ENCODE measurements around the gene SLC20A1. TPM values are rescaled to one million over a fixed set of nuclear protein-coding genes. Genes with fewer than 3 reads are reported as not detected.

The SLC20A1 gene
- total and polyA plus RNA-seq, 2 of the 4 experiments (the other 2 are of a cell fraction) = 93.6 to 94.1 TPM

- Histone ChIP-seq H3K14ac (replicated peaks; ENCODE audit: low read depth, low read length) (no peak overlapping the region), H3K4ac (ENCODE audit: low read depth, low read length) (no peak overlapping the region), H3K36me3 (ENCODE audit: control insufficient read depth, insufficient read depth, low read length) (no peaks in the 10 kb centered on the region), H2AK9ac (replicated peaks; ENCODE audit: low read depth, low read length, poor library complexity) (no peak overlapping the region), H2BK20ac (ENCODE audit: low read depth, low read length) (no peak overlapping the region), H4K5ac (ENCODE audit: low read depth, low read length) (no peak overlapping the region), H3K18ac (ENCODE audit: low read depth, low read length) (no peak overlapping the region), H3K56ac (ENCODE audit: extremely low read depth, insufficient read depth, low read length) (no peak overlapping the region), H3K79me1 (ENCODE audit: low read depth in 1 of 2, low read length in 2 of 2) (no peaks in the 10 kb centered on the region), H3K4me2 (ENCODE audit: low read depth, low read length) (no peak overlapping the region), H2BK120ac (ENCODE audit: low read depth, low read length) (no peak overlapping the region), H4K8ac (ENCODE audit: low read depth in 2 of 2, low read length in 2 of 2) (no peak overlapping the region), H3K9me3 (ENCODE audit: control insufficient read depth, insufficient read depth, low read length) (no peaks in the 10 kb centered on the region), H4K91ac (ENCODE audit: insufficient read depth, low read depth, low read length) (no peak overlapping the region), H3K27ac (ENCODE audit: insufficient read depth, low read length) (no peak overlapping the region), H2BK15ac (ENCODE audit: low read depth, low read length) (no peak overlapping the region), H4K20me1 (ENCODE audit: insufficient read depth, low read length) (no peaks in the 10 kb centered on the region), H3K4me3 (ENCODE audit: insufficient read depth, low read depth, low read length) (no peak overlapping the region), H2AK5ac (ENCODE audit: low read depth, low read length) (no peak overlapping the region), H3K27me3 (ENCODE audit: control insufficient read depth, insufficient read depth, low read length) (no peaks in the 10 kb centered on the region), H2BK5ac (ENCODE audit: low read depth, low read length, poor library complexity, severe bottlenecking) (no peak overlapping the region), H2AFZ (replicated peaks; ENCODE audit: low read length, poor library complexity) (no peak overlapping the region), H3K9ac (ENCODE audit: low read depth, low read length) (no peak overlapping the region), H3K23ac (ENCODE audit: low read depth, low read length) (no peak overlapping the region), H3K4me1 (ENCODE audit: control insufficient read depth, insufficient read depth, low read length) (no peaks in the 10 kb centered on the region), H3K9me1 (ENCODE audit: insufficient read depth, low read length) (no peaks in the 10 kb centered on the region)
- CTCF ChIA-PET = interaction anchor here (1.3 to 1.4 kb wide), 2 partner anchors 10 to 46 kb away, joined by 3 to 5 read pairs; no protein-coding TSS in a partner anchor
- WGBS, 2 experiments (ENCODE audit: extremely low coverage in 2 of 2, insufficient read length in 1 of 2) = no CpG with 5 or more reads among the region's 5 CpGs
- POLR2A ChIA-PET (ENCODE audit: unreplicated experiment) = no interaction called here
- ATAC-seq (ENCODE audit: low read depth) = no peak
- no peak for DNase-seq
- dilution Hi-C loops (cut with HindIII; ENCODE audit: low sequenced_read_pairs, unreplicated experiment) (no loop called here), intact Hi-C loops (cut with micrococcal nuclease) (no loop called here), in situ Hi-C loops (cut with MboI; ENCODE audit: low sequenced_read_pairs) (no loop called here)
- no peak for TF ChIP-seq RCOR1 (IDR thresholded peaks at IDR 0.05; ENCODE audit: insufficient replicate concordance, low read length)
- no peak for TF ChIP-seq CHD1 (IDR thresholded peaks at IDR 0.05; ENCODE audit: low read depth, low read length)
- TF ChIP-seq POLR2A (IDR thresholded peaks at IDR 0.05; ENCODE audit: low read depth, low read length) = no peak
- TF ChIP-seq SMC3 (IDR thresholded peaks at IDR 0.05; ENCODE audit: low read depth, low read length) = no peak
- TF ChIP-seq RFX5 (IDR thresholded peaks at IDR 0.05; ENCODE audit: low read depth, low read length) = no peak
- TF ChIP-seq MAZ (IDR thresholded peaks at IDR 0.05; ENCODE audit: borderline replicate concordance, low read depth, low read length) = no peak
- no peak for TF ChIP-seq CTCF (conservative IDR thresholded peaks at IDR 0.05; ENCODE audit: low read depth, low read length)
- TF ChIP-seq USF2 (IDR thresholded peaks at IDR 0.05; ENCODE audit: low read depth, low read length) = no peak
- no peak for TF ChIP-seq MXI1 (IDR thresholded peaks at IDR 0.05; ENCODE audit: borderline replicate concordance, low read depth, low read length)
- TF ChIP-seq NFE2L2 (IDR thresholded peaks at IDR 0.05; ENCODE audit: low read depth, low read length) = no peak
- no peak for TF ChIP-seq CEBPB (IDR thresholded peaks at IDR 0.05; ENCODE audit: low read depth, low read length)
- no peak for TF ChIP-seq MAFK (IDR thresholded peaks at IDR 0.05; ENCODE audit: low read depth, low read length)
- no peak for TF ChIP-seq RAD21 (IDR thresholded peaks at IDR 0.05; ENCODE audit: low read length)
- no peak for TF ChIP-seq FOS (IDR thresholded peaks at IDR 0.05; ENCODE audit: low read depth, low read length)
- TF ChIP-seq ELK1 (IDR thresholded peaks at IDR 0.05; ENCODE audit: borderline replicate concordance, low read depth, low read length) = no peak
- TF ChIP-seq BHLHE40 (IDR thresholded peaks at IDR 0.05; ENCODE audit: low read depth, low read length) = no peak
- no TSS peak for BruUV-seq (replicated peaks)
Measured at GRCh38 chr2:112680666-112681101, 34.9 kb downstream of the SLC20A1 start.
